Heart left ventricle (tissue), 13 donors: Measurements from ENCODE around the gene SLC9A4.

ENCODE experiments used
- CTCF ChIP-seq, 12 donors: fragments of 200-600 bp; sonication (generic) in 4 of 12; IDR thresholded peaks; one replicate each; pipeline versions ENCODE4 v1.5.0 to v1.8.0; 2018 to 2022; ENCODE audit warnings: antibody characterized with exemption in 12 of 12, mild to moderate bottlenecking in 5 of 12
- POLR2A ChIP-seq, 2 donors: fragments of 450-650 bp; IDR thresholded peaks; one replicate each; pipeline ENCODE4 v1.6.1; 2017; ENCODE audit warnings: antibody characterized with exemption in 2 of 2, mild to moderate bottlenecking in 2 of 2, moderate library complexity in 2 of 2
- donor health status: ischemic (EF 13 %, LVEDD 7.1; RV severe dilation, severe dysfunction).
- donor health status: DM: no; HTN: yes; CAD: no.
- donor health status: DM: no; HTN: no; CAD: no.
- donor health status: ischemic (EF 25% LVEDD 6.9; RV normal size, moderate dysfunction).
- donor health status: ischemic (EF 25% LVEDD 5.7; RV mildly dilated, moderate dysfunction).
- donor health status: ischemic (EF 35%, LVEDD 5.7; RV mildly dilated, moderate dysfunction).
- donor health status: nonischemic (EF 11% LVEDD 7.7; RV severe dilation, severe dysfunction).
- donor health status: DM: yes; HTN: yes; CAD: no.
- donor health status: PGD.
- donor health status: ischemic (EF 29% LVEDD 5.4; RV normal size, mild dysfunction).
- donor health status: nonischemic (EF 23%, LVEDD 6.1; RV moderate dilation, normal function).

- TF ChIP-seq CTCF (IDR thresholded peaks at IDR 0.05) (no peak), POLR2A (IDR thresholded peaks at IDR 0.05) (no peak)
These were observed 102.9 kb downstream of the SLC9A4 start for GRCh38 chr2:102575888-102576287.
